Subcutaneous adipose tissue (tissue), 4 donors: Measurements from ENCODE around the gene NIT2. TPM values are rescaled to one million over a fixed set of nuclear protein-coding genes. Genes with fewer than 3 reads are reported as not detected.

Source experiments
- total RNA-seq, 4 donors: library from RNA; depleted of rRNA; stranded (reverse); fragments of >200 nt; gene quantifications; one replicate each; pipeline ENCODE4 v1.1.0, GENCODE V29; 2016
- TF ChIP-seq, protein P1 (sequence below): fragments of 450-650 bp; IDR thresholded peaks from one replicate; pipeline ENCODE4 v1.5.1; 2016; ENCODE audit warnings: low read depth, mild to moderate bottlenecking, control low read depth, antibody characterized with exemption, moderate library complexity

NIT2 gene
- total RNA-seq, 4 donors from 2014 or later: 35.5 to 77.8 (median 47.9) TPM

DNA sequence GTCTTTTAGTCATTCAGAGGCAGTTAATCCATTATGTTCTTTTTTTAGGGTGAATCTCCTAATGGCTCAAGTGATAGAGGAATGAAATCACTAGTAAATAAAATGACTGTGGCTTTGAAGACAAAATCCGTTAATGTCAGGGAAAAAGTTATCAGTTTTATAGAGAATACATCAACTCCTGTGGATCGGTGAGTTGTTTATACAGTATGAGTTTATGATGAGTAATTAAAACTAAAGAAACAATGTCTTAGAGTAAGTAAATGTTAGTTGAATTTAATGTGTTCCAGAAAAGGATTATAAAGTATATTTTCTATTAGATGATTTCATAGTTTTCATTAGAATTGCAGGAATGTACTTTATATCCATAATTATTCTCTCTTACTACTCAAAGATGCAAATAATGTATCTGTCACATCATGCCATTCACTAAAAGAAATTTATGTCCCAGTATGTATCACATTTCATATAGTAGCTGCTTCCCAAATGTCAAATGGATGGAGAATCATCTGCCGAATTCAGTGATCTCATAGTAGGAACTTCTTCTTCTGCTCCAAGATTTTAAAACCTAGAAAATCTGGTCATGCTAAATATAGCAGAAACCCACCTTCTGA is 24.1 kb upstream of the NIT2 start:
- TF ChIP-seq, protein P1, sequence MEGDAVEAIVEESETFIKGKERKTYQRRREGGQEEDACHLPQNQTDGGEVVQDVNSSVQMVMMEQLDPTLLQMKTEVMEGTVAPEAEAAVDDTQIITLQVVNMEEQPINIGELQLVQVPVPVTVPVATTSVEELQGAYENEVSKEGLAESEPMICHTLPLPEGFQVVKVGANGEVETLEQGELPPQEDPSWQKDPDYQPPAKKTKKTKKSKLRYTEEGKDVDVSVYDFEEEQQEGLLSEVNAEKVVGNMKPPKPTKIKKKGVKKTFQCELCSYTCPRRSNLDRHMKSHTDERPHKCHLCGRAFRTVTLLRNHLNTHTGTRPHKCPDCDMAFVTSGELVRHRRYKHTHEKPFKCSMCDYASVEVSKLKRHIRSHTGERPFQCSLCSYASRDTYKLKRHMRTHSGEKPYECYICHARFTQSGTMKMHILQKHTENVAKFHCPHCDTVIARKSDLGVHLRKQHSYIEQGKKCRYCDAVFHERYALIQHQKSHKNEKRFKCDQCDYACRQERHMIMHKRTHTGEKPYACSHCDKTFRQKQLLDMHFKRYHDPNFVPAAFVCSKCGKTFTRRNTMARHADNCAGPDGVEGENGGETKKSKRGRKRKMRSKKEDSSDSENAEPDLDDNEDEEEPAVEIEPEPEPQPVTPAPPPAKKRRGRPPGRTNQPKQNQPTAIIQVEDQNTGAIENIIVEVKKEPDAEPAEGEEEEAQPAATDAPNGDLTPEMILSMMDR: no peak

GRCh38 chr3:100311011-100311410 is 23.5 kb upstream of the NIT2 start:
- TF ChIP-seq, protein P1: no peak

DNA sequence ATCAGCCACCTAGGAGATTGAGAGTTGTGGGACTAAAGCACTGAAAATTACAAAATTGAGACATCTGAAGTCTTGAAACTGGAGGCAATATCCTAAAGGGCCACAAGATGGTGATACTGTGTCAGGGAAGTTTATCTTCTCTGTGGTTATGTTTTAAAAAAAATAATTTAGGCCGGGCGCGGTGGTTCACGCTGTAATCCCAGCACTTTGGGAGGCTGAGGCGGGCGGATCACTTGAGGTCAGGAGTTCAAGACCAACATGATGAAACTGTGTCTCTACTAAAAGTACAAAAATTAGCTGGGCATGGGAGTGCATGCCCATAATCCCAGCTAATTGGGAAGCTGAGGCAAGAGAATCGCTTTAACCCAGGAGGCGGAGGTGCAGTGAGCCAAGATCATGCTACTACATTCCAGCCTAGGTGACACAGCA is 17.9 kb upstream of the NIT2 start:
- TF ChIP-seq, protein P1: no peak

- TF ChIP-seq, protein P1: no peak
These were observed 16.6 kb upstream of the NIT2 start for GRCh38 chr3:100317912-100318311.

- TF ChIP-seq, protein P1: no peak
These were observed 14.6 kb upstream of the NIT2 start for GRCh38 chr3:100319951-100320350.

GRCh38 chr3:100324044-100324443 is 10.5 kb upstream of the NIT2 start:
- TF ChIP-seq, protein P1: no peak

GRCh38 chr3:100325827-100326226 is 8.7 kb upstream of the NIT2 start:
- TF ChIP-seq, protein P1: no peak
